ENCODE measurements around the gene AANAT.

GRCh38 chr17:76515274-76515949 is 48.0 kb downstream of the AANAT start:
- TF ChIP-seq EP300 (IDR thresholded peaks at IDR 0.05; ENCODE audit: low read depth) (peak; percentile 41), POLR2AphosphoS5 (IDR thresholded peaks at IDR 0.05) (peak; percentile 42 to 71 (median 44)), POLR2A (IDR thresholded peaks at IDR 0.05) (peak; percentile 43)

Measured in transverse colon (tissue), 3 donors.